DMS 273 treated with DMSO at 0.1 percent for 48 hours (cell line): ENCODE data around the gene OARD1.
"Not testable (repeated sequence)": the region's sequence is repeated elsewhere in the genome, so short reads cannot be mapped to it uniquely, and the experiment has no call there.

ENCODE experiments used
- DNase-seq: peaks from one replicate; lab custom pipeline; 2025; lab: John Stamatoyannopoulos, UW

OARD1 gene

GRCh38 chr6:41071923-41072835, at the start of gene OARD1:
Gene OARD1 (minus strand): TSS chr6:41072356. CDS start chr6:41071634, 722 bp downstream.
- DNase-seq = peak; percentile 100

DNA sequence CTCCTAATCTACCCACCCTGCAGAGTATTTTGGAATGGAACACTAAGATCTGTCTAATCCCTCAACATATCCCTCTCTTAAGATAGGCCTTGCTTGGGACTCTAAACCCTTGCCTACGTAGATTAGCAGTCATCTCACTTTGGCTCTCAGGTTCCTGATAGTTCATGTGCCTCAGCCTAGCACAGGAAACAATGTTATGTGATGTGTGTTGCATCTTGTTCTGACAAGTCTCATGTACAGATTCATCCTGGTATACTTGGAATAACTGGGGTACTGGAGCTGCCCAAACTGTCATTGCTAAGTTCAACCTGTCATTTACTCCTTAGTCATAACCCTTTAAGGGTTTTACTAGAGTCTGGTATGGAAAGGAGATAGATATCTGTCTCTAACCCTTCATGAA, 47.9 kb upstream of the OARD1 start:
- DNase-seq = no peak

DNA sequence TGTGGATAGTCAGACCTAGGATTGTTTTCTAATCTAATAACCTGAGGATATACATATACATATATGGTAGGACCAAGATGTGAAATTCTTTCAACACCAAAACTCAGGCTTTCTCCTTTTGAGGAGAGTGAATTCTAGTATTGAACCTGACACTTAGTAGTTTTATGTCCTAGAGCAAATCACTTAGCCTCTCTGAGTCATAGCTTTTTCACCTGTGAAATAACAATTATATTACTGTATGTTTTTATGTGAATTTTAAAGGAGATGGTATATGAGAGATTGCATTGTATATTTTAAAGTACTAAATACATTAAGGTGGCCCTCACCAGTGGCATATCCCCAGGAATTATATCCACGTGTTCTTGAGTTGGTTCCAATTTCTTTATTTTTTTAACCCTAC, 47.4 kb upstream of the OARD1 start:
- DNase-seq = no peak

GRCh38 chr6:41115027-41115426, 42.9 kb upstream of the OARD1 start:
- not testable (repeated sequence) for DNase-seq

GRCh38 chr6:41111017-41111416, 38.9 kb upstream of the OARD1 start:
- DNase-seq = no peak

DNA sequence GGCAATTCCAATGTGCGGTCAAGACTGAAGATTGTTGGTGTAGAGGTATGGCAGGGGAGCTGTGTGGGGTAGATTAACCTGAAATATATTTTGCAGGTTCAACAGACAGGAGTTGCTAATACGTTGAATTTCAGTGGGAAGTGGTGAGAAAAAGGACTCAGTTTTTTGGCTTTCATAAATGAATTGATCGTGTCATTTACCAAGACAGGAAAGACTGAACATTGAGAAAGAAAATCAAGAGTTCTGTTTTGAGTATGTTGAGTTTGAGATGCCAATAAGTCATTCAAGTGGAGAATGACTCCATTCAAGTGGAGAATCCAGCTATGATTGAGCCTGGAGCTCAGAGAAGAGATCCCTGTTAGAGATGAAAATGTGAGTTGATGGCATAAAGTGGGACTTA, 31.7 kb upstream of the OARD1 start:
- DNase-seq = no peak

DNA sequence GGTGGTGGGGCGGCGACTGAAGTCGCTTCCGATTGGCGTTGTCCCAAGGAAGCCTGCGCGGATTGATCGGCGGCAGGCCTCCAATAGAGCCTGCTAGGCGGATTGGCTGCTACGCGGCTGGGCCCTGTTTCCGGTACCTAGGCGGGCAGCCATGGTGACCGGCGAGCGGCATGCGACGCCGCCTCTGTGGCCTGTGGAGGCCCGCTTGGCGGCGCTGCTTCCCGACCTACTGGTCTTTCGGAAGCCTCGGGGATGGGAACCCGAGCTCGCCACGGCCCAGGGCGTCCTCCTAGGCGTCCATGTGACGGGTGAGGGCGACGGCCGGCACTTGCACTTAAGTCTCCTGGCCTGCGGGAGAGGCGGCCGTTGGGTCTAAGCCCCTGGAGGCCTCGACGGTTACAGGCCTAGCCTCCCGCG, 28.7 kb upstream of the OARD1 start:
- no peak for DNase-seq

- no peak for DNase-seq
Measured at GRCh38 chr6:41098366-41098765, 26.2 kb upstream of the OARD1 start.

DNA sequence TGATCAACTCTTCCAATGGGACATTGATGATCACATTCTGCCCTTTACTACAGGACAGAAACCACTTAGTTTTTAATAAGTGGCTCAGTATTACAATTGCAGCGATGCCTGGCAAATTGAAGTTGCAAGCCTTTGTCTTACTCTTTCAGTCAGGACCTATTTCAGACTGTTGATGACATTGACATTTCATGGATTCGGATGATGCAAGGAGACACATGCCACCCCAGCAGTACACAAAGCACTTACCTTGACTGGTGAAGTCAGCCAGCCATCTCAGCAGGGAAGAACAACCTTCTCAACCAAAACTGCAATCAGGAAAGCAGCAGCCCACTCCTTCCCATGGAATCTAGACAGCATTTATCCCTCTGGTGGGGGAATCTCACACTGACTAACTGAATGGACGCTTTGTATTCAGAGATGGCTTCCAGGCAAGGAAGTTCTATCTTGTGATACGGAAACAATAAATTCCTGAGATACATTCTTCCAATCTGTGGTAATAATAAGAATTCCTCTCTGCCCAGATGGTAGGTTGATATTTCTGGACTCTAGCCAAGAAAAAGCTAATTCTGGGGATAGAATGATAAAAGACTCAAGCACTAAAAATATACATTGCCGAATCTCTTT, 25.4 kb upstream of the OARD1 start:
- DNase-seq = no peak

- DNase-seq = no peak
Measured at GRCh38 chr6:41093729-41094128, 21.6 kb upstream of the OARD1 start.

- DNase-seq = no peak
Measured at GRCh38 chr6:41092421-41093140, 20.4 kb upstream of the OARD1 start.

- DNase-seq = no peak
Measured at GRCh38 chr6:41090841-41091761, 18.9 kb upstream of the OARD1 start.

DNA sequence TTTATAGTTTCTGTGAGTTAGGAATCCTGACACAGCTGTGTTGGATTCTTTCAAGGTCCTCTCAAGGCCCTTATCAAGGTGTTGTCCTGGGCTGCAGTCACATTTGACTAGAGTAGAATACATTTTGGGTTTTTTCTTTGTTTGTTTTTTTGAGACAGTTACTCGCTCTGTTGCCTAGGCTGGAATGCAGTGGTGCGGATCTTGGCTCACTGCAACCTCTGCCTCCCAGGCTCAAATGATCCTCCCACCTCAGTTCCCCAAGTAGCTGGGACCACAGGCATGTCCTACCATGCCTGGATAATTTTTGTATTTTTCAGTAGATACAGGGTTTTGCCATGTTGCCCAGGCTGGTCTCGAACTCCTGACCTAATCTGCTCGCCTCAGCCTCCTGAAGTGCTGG, 16.3 kb upstream of the OARD1 start:
- DNase-seq = no peak

DNA sequence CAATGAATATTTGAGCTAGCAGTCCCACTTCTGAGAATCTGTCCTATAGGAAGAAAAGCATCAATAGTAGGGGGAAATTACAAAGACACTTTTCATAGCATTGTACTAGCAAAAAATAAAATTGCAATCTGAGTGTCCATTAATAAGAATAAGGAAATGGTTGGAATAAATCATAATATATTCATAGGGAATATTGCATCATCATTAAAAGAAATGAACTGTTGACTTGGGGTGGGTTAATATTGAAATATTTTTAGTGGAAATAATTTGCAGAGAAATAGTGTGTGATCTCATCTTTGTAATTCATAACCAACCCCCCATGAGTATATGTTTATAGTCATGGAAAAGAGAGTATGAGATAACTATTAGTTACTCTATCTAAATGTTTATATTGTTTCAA, 13.0 kb upstream of the OARD1 start:
- no peak for DNase-seq

GRCh38 chr6:41083072-41083471, 10.9 kb upstream of the OARD1 start:
- DNase-seq = no peak

DNA sequence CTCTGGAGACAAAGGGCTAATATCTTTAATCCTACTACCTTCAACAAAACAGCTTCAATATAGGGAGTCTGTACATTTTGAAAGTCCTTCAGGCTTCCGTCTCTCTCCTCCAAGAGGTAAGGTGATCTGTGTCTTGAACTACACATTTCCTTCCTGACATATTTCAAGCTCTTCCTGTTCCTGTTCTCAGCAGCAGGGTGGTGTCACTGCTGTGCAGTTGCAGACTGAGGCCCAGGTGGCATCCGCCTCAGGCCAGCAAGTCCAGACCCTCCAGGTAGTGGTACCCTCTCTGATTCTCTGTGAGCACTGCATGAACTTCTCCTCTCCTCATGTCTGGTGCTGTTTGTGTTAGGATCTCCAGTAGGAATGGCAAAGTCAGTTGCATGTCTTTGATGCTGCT, 8.5 kb upstream of the OARD1 start:
- DNase-seq = no peak

GRCh38 chr6:41079080-41079479, 6.9 kb upstream of the OARD1 start:
- DNase-seq = no peak

GRCh38 chr6:41078101-41078500, 5.9 kb upstream of the OARD1 start:
- DNase-seq = no peak

DNA sequence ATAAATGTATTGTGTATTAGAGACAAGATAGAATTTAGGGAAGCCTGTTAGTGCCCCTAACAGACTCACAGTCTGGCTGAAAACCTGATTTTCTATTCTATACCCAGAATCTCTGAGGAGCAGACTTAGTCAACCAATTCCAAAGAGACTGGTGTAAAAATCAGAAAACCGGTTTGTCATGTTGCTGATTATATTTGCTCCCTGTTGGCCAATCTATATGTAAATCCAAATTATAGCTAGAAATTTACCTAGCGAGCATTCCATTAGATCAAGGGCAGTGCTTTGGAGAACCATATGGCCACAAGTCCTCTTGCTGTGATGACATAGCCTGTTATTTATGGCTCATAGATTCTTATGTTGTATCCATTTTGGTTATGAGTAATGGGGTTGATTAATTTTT, 5.4 kb upstream of the OARD1 start:
- no peak for DNase-seq

GRCh38 chr6:41075651-41076626, 3.8 kb upstream of the OARD1 start:
- no peak for DNase-seq
